GM10847 (cell line): ENCODE data around the gene ZNF778.

ENCODE experiments used
- POLR2A ChIP-seq: IDR thresholded peaks from 2 replicates; pipeline ENCODE4 v1.6.1; 2011; ENCODE audit not compliant: insufficient read length; ENCODE audit errors: extremely low read depth

Gene ZNF778

GRCh38 chr16:89217388-89218191, at the start of gene ZNF778:
TSS of gene ZNF778 (plus strand) at chr16:89217703. CDS start at chr16:89221128, 3,425 bp downstream.
- peak; percentile 76 for TF ChIP-seq POLR2A

- TF ChIP-seq POLR2A: no peak
These were observed 48.9 kb upstream of the ZNF778 start for GRCh38 chr16:89168381-89169189.

- TF ChIP-seq POLR2A: no peak
These were observed 47.7 kb upstream of the ZNF778 start for GRCh38 chr16:89169778-89170177.

DNA sequence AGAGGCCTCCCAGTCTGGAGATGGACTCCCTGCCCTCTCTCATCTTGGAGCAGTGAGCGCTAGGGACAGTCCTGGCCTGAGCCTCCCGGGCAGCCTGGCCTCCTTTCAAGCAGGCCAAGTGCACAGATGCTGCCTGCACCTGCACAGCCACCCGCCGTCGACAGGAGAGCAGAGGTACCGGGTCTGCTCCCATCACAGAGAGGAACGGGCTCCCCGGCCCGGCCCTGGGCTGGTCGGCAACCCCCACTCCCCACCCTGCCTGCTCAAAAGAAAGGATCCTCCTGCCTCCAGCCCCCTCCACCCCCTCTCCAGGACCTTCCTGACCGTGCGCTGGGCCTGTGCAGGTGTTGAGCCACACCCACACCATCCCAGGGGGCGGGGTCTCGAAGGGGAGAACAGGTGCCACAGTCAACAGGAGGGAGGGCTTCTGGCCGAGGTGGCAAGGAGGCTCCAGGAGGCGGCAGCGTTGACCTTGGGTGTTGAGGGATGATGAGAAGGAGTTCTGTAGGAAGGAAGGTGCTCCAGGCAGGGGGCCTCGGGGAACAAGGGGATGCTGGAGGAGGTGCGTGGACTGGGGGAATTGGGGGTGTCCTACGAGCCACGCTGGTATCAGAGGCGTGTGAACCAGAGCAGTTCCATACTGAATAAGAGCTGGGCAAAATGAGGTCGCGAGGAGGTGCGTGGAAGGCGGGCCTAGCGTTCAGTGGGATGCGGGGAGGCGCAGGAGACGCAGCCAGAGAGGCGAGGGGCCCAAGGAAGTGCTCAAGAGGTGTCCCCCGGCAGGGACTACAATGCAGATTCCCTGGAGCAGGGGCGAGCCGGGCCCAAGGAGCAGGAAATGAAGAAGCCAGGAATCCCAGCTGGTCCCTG, 46.9 kb upstream of the ZNF778 start:
- TF ChIP-seq POLR2A: no peak

- no peak for TF ChIP-seq POLR2A
These were observed 46.0 kb upstream of the ZNF778 start, which contains the start of gene CDH15 for GRCh38 chr16:89171216-89172170. TSS of gene CDH15 (plus strand) at chr16:89171748. CDS start at chr16:89171832, 84 bp downstream.

DNA sequence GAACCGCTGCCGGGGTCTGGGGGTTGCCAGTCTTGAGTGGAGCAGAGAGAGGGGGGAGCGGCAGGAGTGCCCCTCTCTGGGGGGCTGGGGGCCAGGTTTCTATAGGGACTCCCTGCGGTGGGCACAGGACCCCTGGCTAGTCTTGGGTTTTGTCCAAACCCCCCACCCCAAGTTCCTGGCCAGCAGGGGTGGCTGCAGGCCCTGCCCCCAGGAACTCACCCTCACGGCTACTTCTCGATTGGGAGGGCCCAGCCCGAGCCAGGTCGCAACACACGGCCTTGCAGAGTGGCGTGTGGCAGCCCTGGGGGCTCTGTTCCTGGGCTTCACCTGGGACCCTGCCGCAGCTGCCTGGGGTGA, 45.4 kb upstream of the ZNF778 start:
- TF ChIP-seq POLR2A: no peak

DNA sequence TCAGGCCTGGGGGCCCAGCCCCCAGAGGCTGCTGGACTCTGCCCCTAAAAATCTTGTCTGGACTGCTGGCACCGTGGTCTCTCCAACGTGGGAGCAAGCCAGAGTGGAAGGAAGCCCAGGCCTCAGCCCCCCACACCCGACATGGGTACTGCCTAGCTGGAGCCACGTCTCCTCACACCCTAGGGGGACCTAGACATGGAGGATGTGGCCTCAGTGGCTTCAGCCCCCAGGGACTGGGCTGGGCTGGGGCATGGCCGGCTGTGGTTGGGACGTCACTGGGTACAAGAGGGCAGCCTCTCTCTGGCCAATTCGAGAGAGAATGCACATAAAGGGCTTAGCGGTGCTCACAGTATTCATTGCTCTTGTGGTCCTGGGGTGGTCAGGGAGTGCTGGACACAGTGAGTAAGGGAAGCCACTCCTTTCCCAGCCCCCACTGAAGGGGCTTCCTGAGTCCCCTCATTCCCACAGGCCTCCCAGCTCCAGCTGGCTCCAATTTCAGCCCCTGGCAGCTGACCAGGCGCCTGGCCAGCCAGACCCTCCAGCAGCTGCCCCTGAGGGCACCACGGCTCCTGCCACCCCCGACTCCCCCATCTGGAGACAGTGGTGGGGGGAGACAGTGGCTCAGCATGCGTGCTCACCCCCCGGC, 44.9 kb upstream of the ZNF778 start:
- TF ChIP-seq POLR2A: no peak

- TF ChIP-seq POLR2A: no peak
These were observed 44.2 kb upstream of the ZNF778 start for GRCh38 chr16:89173174-89173921.

DNA sequence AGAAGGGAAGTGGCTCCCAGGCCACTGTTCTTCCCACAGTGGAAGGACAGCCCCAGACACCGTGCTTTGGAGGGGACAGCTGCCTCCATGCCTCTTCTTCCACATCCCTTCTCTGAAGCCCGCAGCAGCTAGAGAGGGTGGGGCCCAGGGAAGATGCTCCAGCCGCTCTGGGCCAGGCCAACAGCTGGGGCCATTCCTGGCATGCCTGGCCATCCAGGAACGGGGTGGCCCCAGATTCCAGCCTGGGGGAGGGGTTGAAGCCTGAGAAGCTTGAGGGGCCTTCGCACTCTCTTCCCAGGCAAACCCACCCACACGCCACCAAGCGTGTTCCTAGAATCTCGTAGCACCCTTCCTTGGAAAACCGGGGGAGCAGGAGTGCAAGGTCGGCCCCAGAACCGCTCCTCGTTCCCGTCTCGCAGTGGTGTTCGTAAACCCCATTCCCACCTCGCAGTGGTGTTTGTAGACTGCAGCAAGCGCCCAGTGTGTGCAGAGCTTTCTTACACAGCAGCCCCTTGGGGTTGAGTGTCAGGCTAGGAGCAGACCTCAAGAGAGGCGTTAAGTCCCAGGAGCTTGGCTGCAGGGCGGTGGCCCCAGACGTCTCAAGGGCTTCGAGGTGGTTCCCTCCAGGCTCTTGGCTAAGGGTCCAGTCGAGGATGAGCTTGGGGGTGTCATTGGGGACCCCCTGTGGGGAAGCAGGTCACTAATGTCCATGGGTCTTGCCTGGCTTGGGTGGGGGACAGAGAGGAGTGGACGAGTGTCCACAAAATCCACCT, 43.3 kb upstream of the ZNF778 start:
- TF ChIP-seq POLR2A: no peak

GRCh38 chr16:89174877-89175276, 42.6 kb upstream of the ZNF778 start:
- TF ChIP-seq POLR2A: no peak

DNA sequence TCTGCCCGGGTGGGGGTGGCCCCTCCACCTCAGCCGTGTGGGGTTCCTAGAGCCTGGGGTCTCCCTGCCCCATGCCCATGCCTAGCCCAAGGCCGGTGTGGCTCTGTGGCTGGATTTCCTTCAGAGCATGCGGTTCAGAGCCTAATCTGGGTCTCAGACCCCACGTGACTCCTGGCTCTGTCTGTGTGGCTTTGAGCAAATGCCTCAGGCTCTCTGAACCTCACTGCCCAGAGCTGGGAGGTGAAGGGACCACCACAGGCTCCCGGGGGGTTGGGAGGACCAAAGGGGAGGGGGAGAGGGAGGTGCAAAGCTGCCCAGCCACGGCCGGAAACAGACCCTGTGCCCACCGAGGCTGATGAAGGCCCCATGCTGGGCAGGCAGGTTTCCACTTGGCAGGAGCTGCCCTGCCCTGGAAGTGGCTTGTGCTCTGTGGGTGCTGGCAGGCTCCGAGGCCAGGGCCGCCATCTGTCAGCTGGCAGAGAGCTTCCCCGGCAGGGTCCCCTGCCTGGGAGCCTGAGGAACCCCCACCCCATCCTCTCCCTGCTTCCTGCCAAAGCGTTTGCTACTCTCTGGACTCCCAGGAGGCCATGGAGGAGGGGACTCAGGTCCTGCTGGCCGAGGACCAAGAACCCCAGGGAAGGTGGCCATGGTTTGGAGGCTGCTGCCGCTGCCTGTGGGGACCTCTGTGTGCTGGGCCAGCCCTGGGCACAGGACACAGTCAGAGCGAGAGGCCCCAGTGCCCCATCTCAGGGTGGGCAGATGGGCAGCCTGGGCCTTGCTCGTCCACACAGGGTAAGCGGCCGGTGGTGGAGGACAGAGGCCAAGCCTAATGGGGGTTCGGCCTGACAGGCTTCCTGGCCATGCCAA, 42.0 kb upstream of the ZNF778 start:
- no peak for TF ChIP-seq POLR2A

- no peak for TF ChIP-seq POLR2A
These were observed 41.3 kb upstream of the ZNF778 start for GRCh38 chr16:89176147-89176690.
